Ishikawa (cell line): ENCODE measurements around the gene STX8.

ENCODE experiments used
- CEBPB ChIP-seq: IDR thresholded peaks from 2 replicates; pipeline ENCODE4 v1.6.1; 2012
- CREB1 ChIP-seq: IDR thresholded peaks from 2 replicates; pipeline ENCODE4 v1.6.1; 2012; ENCODE audit warnings: low read depth
- EGR1 ChIP-seq: IDR thresholded peaks from 2 replicates; pipeline ENCODE4 v1.6.1; 2012
- EP300 ChIP-seq: IDR thresholded peaks from 2 replicates; pipeline ENCODE4 v1.6.1; 2012; ENCODE audit warnings: borderline replicate concordance
- FOXM1 ChIP-seq: IDR thresholded peaks from 2 replicates; pipeline ENCODE4 v1.6.1; 2012; ENCODE audit warnings: low read depth, borderline replicate concordance
- MAX ChIP-seq: IDR thresholded peaks from 2 replicates; pipeline ENCODE4 v1.6.1; 2012
- NFIC ChIP-seq: IDR thresholded peaks from 2 replicates; pipeline ENCODE4 v1.6.1; 2012
- RAD21 ChIP-seq: IDR thresholded peaks from 2 replicates; pipeline ENCODE4 v1.6.1; 2012; ENCODE audit warnings: low read depth
- REST ChIP-seq: IDR thresholded peaks from 2 replicates; pipeline ENCODE4 v1.6.1; 2012; ENCODE audit warnings: low read depth, mild to moderate bottlenecking
- TAF1 ChIP-seq: IDR thresholded peaks from 2 replicates; pipeline ENCODE4 v1.6.1; 2012; ENCODE audit warnings: low read depth, mild to moderate bottlenecking
- TCF12 ChIP-seq: IDR thresholded peaks from 2 replicates; pipeline ENCODE4 v1.6.1; 2012; ENCODE audit warnings: low read depth
- TEAD4 ChIP-seq: IDR thresholded peaks from 2 replicates; pipeline ENCODE4 v1.6.1; 2012
- USF1 ChIP-seq: IDR thresholded peaks from 2 replicates; pipeline ENCODE4 v1.6.1; 2012
- YY1 ChIP-seq: IDR thresholded peaks from 2 replicates; pipeline ENCODE4 v1.6.1; 2012; ENCODE audit warnings: low read depth
- ZBTB7A ChIP-seq: IDR thresholded peaks from 2 replicates; pipeline ENCODE4 v1.6.1; 2012; ENCODE audit warnings: low read depth

STX8 gene

GRCh38 chr17:9436630-9437029, 139.0 kb downstream of the STX8 start:
- TF ChIP-seq TAF1: no peak
- TF ChIP-seq RAD21: no peak

- TF ChIP-seq MAX (no peak), CREB1 (no peak), CEBPB (no peak), EP300 (no peak), TCF12 (no peak), NFIC (no peak), USF1 (no peak), TAF1 (no peak), TEAD4 (no peak), EGR1 (no peak), FOXM1 (no peak), REST (no peak), ZBTB7A (no peak), YY1 (no peak), RAD21 (no peak)
Measured at GRCh38 chr17:9435165-9435564, 140.5 kb downstream of the STX8 start.

GRCh38 chr17:9434642-9435057, 141.0 kb downstream of the STX8 start:
- no peak for TF ChIP-seq REST
- no peak for TF ChIP-seq YY1
- no peak for TF ChIP-seq TCF12
- TF ChIP-seq TEAD4: no peak

- no peak for TF ChIP-seq FOXM1
- no peak for TF ChIP-seq CEBPB
- no peak for TF ChIP-seq YY1
- no peak for TF ChIP-seq NFIC
- no peak for TF ChIP-seq TAF1
- no peak for TF ChIP-seq REST
- no peak for TF ChIP-seq ZBTB7A
- no peak for TF ChIP-seq CREB1
- TF ChIP-seq MAX: no peak
- no peak for TF ChIP-seq USF1
- no peak for TF ChIP-seq TCF12
- TF ChIP-seq EP300: no peak
- no peak for TF ChIP-seq RAD21
- no peak for TF ChIP-seq EGR1
Measured at GRCh38 chr17:9432934-9433421, 142.6 kb downstream of the STX8 start.

GRCh38 chr17:9432134-9432885, 143.3 kb downstream of the STX8 start:
- TF ChIP-seq TEAD4: no peak
